NOMO-1 treated with dmso at 0.1 percent for 144 hours (cell line): ENCODE measurements around the gene DAB1.
"Not testable (repeated sequence)": the region's sequence is repeated elsewhere in the genome, so short reads cannot be mapped to it uniquely, and the experiment has no call there.

Source experiments
- DNase-seq: peaks from one replicate; lab custom pipeline; 2025; ENCODE audit not compliant: unreplicated experiment; lab: John Stamatoyannopoulos, UW

Gene DAB1

DNA sequence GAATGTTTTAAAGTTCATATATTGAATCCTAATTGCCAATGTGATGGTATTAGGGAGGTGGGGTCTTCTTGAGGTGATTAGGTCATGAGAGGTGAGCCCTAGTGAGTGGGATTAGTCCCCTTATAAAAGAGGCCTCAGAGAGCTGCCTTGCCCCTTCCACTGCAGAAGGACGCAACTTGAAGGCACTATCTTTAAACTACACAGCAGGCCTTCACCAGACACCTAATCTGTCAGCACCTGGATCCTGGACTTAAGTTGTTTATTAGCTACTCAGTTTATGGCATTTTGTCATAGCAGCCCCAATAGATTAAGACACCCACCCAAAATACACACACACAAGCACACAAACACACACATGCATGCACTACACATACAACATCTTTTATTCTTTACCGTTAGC is 61.4 kb downstream of the DAB1 start:
- no peak for DNase-seq

DNA sequence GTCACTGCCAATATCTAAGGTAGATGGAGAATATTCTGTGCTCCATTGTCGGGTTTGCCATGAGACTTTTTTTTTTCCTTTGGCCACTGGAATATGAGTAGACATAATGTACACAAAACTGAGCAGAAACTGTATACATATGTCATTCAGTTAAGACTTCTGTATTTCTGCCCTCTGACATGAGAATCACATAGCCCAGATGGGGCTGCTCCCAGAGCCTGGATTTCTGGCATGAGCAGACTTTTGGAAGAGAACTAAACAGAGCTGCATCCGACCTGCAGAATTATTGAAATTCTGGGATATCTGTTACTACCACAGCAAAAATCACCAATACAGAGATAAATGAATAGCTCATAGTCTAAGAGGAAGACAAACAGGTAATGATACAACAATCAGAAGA is 62.3 kb downstream of the DAB1 start:
- no peak for DNase-seq

DNA sequence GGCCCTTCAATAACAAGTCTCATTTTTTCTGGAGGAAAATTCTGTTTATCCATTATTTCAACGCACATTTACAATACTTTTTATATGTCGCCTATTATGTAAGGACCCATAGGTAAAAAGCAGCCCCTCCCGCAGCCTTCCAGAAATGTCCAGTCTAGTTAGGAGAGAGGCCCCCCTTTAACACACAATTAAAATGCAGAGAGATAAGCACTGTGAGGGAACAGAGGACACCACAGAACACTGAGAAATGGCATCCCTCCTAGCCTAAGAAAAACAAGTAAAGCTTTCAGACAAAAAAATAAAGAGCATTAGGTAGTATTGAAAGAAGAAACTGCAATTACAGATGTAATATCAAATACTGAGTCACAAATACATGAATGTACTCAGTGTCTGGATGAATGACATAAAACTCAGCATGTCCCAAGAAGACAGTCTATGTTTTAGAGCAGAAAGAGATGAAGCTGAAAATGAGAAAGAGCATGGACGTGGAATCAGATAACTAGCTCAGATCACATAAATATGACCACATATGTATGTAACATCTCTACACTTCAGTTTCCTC is 62.9 kb downstream of the DAB1 start:
- no peak for DNase-seq

DNA sequence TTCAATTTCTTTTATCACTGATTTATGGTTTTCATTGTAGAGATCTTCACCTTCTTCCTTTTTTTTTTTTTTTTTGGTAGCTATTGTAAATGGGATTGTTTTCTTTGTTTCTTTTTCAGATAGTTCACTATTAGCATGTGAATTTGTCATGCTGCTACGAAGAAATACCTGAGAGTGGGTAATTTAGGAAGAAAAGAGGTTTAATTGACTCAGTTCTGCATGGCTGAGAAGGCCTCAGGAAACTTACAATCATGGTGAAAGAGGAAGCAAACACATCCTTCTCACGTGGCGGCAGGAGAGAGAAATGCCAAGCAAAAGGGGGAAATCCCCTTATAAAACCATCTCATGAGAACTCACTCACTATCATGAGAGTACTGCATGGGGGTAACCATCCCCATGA is 66.4 kb downstream of the DAB1 start:
- DNase-seq = no peak

DNA sequence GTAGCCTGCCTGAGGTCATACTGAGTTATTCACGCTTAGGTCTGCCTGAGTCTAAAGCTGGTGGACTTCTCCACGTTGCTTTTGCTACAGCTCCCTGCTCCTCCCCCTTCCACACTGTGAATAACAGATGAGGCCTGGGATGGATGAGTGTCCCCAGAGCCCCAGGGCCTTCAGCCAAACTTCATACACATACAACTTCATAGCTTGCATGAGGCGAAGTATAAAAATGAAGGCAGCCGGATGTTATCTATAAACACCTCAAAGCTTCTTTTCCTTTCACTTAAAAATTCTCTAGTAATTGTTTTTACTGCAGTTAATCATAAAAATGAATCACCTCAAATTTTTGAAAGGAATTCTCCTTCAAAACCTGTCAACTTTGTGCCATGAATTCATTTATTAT is 70.2 kb downstream of the DAB1 start:
- no peak for DNase-seq

DNA sequence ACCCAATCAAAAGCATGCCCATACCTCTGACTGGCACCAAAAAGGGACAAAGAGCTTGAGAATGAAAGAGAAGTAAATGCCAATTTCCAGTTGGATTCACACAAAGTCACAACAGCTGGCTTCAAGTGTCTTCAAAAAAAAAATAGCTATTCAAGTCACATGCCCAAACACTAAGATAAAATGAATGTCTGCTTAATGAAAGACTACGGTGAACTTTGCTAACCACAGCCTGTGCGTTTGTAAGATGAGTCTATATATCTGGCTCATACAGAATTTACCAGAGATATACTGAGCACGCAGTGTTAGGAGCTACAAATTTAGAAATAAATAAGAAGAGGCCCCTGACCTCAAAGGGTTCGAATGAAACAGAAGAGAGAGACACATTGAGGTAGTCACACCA is 73.2 kb downstream of the DAB1 start:
- no peak for DNase-seq

DNA sequence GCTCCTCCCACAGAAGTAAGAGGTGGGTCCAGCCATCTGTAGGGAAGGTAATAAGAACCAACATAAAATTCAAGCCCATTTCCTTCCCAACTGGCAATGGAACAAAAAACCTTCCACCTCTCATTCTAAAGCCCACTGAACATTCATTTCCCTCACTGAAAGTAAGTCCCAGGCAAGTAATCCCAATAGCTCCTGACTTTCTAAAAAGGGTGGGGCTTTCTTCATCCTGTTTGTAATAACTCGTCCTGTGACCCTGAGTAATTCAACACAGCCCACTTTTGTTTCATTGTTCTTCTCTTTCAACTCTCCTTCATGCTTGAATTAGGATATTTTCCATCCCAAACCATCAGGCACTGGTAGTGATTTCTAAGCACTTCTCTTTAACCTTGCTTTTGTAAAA is 74.9 kb downstream of the DAB1 start:
- no peak for DNase-seq

DNA sequence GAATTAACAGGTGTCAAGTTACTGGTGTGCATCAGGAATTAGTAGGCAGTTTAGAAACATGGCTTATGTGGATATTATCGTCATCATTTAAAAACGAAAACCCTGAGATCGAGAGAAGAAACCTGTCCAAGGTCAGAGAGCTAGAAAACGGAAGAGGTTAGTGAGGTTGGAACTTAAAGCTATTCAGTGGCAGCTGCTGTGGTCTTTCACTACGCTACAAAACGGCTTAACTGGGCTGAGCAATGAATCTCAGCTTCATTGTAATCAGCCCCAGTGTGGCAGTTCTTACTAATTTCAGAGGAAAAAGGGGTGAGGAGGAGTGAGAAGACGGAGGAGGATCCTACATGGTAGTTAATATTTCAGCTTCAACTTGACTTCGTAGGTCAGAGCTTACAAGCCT is 77.9 kb downstream of the DAB1 start:
- DNase-seq = no peak

DNA sequence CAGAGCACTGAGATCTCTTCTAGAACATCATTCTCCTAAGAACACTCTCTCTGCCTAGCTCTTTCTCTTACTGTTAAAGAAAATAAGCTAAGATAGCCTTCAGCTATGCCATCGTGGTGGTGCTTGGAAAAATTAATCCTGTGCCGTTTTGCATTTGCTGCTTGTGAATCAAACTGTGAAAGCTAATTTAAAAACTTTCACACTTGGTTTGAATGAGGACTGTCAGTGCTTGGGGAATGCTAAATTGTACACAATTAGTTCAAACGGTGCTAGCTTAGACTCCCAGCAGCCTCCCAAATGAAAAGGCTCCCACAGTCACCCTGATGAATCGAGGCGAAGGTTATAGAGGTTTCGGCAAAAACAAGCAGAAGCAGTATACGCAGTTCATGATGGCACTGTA is 79.6 kb downstream of the DAB1 start:
- no peak for DNase-seq

DNA sequence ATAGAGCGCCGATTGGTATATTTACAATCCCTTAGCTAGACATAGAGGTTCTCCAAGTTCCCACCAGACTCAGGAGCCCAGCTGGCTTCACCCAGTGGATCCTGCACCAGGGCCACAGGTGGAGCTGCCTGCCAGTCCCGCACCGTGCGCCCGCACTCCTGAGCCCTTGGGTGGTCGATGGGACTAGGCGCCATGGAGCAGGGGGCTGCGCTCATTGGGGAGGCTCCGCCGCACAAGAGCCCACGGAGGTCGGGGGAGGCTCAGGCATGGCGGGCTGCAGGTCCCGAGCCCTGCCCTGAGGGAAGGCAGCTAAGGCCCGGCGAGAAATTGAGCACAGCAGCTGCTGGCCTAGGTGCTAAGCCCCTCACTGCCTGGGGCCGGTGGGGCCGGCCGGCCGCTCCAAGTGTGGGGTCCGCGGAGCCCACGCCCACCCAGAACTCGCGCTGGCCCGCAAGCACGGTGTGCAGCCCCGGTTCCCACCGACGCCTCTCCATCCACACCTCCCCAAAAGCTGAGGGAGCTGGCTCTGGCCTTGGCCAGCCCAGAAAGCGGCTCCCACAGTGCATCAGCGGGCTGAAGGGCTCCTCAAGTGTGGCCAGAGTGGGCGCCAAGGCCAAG is 80.5 kb downstream of the DAB1 start:
- DNase-seq = not testable (repeated sequence)

DNA sequence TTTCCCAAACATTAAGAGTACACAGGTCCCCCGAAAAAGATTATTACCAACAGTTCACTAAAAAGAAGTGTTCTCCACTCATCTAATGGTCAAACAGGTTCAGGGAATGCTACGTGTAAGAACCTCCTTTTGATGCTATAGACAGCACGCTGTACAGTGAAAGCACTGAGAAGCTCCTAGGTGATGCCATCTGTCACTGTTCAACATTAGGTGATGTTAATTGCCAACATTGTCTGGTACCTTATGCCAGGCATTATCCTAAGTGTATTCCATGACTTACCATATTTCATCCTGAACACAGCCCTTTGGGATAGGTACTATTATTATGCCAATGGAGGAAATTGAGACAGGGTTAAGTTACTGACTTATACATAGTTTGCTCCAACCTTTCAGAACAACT is 82.1 kb downstream of the DAB1 start:
- DNase-seq = no peak

DNA sequence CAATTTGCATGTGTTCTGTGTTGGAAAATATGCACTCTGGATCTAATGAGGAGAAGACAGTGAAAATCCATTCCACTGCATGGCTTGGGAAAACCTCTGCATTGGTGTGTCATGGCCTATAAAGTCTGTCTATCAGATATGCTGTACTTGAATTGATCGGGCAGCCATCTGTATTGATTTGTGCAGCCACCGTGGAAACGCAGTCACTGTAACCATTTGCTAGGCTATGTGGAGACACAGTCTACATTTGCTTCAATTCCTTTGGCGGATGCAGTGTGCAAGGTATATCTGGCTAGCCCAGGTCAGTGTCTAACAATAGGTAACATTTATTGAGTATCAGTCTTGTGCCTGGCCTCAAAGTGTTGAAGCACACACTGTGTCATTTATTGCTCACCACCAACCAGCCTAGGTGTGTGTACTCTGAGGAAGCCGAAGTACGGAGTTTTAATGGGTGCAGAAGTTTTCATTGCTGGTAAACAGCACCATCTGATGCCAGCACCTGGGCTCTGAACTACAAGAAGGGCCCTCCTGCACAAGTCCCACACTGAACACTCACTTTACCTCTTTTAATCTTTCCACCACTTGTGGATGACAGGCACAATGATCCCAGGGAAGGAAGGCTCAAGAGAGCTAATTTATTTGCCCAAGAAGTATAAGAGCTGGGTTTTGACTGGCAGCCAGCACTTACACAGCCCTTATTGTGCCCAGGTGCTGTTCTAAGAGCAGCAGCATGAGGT is 83.4 kb downstream of the DAB1 start:
- no peak for DNase-seq

DNA sequence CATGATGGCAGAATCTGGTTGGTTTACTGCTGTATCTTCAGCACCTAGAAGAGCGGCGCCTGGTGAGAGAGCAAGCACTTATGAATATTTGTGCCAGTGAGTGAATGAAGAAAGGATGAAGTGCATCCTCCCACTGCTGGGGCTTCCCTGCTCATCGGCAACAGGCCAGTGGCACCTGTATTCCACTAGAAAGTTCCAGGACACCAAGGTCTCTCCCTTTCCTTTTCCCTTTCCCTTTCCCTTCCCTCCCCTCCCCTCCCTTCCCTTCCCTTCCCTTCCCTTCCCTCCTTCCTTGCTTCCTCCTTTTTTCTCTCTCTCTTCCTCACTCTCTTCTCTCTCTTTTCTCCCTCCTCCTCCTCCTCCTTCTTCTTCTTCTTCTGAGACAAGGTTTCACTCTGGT is 86.2 kb downstream of the DAB1 start:
- no peak for DNase-seq

DNA sequence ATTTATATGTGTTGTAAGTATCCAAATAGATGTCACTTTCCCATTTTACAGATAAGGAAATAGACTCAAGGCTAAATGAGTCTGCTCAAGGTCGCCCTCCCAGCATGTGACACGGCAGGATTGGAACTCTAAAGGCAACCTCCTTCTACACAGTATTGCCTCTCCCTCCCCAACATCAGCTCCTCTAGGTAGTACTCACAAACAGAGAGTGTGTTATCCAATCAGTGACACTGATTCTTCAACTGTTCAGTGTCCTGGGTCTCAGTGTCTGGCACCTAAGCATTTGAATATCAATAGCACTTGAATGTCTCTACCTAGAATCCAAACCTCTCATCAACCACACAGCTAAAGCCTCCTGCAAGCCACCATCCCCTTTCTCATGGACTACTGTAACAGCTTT is 87.1 kb downstream of the DAB1 start:
- DNase-seq = no peak

DNA sequence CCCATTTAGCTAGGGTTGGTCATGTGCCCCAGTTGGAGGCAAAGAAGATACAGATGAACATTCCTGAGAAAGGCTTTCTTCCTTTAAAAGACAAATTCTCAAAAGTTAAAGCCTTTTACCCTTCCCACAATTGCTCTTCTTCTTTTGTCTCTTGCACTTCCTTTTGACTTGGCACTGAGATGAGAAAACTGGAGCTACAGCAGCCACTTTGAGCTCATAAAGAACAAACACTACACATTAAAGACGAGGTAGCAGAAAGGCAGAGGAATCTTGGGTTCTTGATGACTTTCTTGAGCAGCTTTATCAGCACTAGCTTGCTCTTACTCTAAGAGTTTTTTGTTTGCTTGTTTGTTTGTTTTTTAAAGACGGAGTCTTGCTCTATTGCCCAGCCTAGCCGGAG is 92.2 kb downstream of the DAB1 start:
- DNase-seq = no peak

DNA sequence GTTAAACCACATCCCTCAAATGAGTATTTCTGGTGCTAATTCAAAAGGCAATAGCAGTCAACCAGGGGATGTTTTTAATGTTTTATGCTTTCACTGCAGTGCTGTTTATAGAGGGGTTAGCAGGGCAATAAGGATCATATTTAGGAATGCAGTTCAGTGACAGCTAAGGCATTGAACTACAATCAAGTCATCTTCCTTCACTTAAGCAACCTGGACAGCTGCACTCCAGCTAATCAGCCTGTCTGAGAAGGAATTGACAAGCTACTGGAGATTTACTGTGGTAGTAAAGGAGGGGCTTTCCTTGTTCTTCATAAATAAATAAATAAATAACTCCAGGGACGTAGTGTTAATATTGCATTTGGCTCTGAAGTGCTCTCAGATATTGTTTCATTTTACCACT is 93.9 kb downstream of the DAB1 start:
- no peak for DNase-seq

DNA sequence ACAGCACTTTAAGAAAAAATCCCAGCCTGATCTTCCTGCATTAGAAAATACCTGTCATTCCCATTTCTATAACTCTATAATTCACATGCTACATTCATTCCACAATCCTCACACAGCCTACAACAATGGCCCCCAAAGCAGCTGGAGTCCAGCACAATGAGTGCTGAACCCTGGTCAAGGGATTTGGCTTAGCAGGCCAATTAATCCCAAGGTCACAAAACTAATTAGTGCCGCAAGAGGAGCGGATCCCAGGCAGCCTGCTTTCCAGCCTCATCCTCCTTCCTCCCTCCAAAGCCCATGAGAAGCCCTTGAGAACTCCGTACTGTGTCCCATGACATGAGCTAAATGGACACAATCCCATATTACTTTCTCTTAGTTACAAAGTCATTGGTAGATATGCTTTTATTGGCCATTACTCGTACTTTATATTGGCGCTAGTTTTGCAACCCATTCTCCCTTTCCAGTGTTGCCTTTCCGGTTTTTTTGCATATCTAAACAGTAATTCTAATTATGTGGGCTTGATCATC is 94.8 kb downstream of the DAB1 start:
- DNase-seq = no peak

DNA sequence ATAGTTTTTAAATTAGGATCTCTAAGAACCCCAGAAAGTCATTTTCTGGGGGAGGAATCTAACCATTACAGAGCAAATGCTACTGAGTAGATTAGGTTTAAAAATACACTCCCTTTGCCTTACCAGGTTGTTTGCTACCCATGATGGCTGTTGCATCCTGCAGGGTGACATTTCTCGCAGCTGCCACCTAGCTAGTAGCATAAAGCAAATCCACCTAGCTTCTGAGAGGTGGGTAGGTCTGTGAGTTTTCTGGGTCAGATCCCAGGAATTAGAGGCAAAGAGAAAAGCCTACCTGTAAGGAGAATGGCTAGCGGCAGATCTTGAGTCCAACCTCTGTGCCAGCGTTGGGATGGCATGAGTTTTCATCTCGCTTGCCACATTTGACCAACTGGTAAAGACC is 95.9 kb downstream of the DAB1 start:
- DNase-seq = no peak

DNA sequence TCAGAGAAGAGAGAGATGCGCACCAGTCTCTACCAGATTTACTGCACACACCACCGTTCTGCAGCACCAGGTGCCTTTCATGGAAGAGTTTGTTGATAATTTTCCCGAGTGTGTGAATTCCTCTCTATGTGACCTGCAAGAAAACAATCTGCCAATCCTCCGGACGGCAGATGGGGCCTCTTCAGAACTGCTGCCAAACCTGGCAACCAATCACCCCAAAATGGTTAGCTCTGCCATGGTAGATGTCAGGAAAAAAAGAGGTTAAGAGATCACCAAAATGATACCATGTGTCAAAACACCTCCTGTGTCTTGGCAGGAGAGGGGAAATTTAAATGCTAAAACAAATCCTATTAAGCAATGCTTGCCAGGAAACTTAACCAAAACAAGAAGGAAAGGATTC is 96.5 kb downstream of the DAB1 start:
- no peak for DNase-seq

DNA sequence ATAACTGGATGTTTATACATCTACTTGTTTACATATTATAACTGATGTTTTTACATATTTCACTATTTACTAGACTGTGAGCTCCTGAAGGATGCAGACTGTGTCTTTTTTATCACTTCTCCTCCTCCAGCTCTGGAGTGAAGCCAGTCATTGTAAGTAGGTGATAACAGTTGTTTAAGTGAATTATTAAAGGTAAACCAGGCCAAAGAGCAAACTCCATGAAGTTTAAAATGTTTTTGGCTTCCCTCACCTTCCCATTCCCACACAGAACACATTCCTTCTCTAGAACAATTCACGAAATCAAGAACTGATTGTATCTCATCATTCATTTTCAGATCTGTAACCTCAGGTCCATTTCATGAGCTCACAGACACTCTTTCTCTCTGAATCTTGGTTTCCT is 98.3 kb downstream of the DAB1 start:
- DNase-seq = no peak

DNA sequence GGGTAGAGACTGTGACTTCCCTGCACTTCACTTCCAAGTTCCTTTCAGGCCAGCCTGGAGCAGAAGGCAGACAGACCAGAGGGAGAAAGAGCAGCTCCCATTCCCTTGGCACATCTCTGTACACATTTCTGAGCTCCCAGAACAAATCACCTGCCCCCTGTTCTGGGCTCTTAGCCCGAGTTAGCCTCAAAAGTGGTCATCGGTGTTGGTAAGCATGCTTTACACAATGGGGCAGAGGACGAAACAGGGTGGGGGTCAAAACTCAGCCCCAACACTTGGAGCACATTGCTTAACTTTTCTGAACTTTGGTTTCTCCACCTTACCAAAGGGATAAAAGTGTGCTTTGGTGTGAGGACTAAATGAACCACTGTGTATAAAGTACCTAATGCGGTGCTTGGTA is 98.7 kb downstream of the DAB1 start:
- no peak for DNase-seq

DNA sequence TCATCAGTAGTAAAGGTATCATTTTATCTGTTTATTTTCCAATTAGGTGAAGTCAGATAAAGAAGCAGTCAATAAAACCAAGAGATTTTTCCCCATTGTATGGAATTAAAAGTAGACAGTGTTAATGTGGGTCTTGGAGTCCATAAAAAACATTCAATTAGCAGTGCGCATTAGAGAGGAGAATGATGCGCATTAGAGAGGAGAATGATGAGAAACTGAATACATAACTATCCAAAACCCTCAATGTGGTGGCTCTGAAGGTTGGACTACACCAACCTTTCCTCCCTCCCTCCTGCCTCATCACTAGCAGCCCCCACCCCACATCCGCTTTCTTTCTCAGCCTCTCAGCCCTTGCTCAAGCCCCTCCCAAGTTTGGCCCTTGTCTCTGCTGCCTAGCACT is 99.5 kb downstream of the DAB1 start:
- no peak for DNase-seq

DNA sequence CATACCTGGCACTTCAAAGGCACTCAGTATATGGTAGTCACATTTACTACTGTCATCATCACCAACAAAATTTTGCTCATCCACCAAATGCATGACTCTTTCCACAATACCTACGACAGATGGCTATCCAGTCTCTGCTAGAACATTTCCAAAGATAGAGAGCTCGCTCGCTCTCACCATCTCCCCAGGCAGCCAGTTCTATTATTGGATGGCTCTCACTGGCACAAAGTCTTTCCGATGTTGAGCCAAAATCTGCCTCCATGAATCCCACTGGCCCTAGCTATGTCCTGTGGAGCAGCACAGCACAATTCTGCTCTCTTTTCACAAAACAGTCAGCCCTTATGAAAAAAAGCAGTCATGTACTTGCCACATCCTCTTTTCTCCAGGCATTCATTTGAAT is 102.1 kb downstream of the DAB1 start:
- DNase-seq = no peak
